T-helper 22 cell (primary cell): Measurements from ENCODE around the gene USP9X.
"Not testable (repeated sequence)": the region's sequence is repeated elsewhere in the genome, so short reads cannot be mapped to it uniquely, and the experiment has no call there.

ENCODE experiments used
- DNase-seq: peaks from one replicate; pipeline ENCODE4 v3.0.0-alpha.2; 2020; ENCODE audit warnings: low read depth

The USP9X gene

DNA sequence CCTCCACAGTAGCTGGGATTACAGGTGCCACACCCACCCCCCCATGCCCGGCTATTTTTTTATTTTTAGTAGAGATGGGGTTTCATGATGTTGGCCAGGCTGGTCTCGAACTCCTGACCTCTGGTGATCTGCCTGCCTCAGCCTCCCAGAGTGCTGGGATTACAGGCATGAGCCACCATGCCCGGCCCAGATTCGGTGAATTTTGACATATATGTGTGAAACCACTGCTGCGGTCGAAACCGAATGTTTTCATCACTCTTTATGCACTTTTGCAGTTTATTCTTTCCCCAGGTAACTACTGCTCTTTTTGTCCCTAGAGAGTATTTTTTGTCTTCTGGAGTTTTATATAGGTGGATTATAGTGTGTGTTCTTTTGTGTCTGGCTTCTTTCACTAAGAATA, 101.7 kb downstream of the USP9X start:
- not testable (repeated sequence) for DNase-seq

DNA sequence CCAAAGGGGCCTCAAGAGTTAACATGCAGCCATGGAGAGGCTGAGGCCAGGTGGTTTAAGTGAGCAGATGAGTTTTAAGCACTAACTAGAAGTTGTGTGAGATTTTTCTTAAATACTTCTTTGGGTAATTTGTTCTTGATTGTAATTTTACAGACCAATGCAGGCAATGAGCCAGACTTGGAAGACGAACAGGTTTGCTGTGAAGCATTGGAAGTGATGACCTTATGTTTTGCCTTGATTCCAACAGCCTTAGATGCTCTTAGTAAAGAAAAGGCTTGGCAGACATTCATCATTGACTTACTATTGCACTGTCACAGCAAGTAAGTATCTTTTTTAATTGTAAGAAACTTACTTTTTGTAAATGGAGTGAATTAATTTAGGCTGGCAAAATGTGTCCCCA, 103.9 kb downstream of the USP9X start:
- DNase-seq = no peak

DNA sequence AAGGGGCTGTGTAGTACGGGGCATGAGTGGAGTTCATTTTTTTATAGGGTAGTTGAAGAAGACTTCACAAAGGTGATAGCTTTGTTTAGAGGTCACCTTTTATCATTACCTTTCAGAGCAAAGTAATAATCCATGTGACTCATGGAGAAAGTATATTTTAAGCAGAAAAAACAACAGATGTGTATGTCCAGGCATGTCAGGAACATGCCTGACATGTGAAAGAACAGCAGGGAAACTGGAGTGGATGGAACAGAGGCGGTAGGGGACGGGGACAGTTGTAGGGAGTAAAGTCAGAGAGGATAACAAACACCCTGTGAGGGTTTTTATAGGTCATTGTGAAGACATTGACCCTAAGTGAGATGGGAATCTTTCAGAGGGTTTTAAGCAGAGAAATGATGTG, 107.6 kb downstream of the USP9X start:
- DNase-seq = no peak

DNA sequence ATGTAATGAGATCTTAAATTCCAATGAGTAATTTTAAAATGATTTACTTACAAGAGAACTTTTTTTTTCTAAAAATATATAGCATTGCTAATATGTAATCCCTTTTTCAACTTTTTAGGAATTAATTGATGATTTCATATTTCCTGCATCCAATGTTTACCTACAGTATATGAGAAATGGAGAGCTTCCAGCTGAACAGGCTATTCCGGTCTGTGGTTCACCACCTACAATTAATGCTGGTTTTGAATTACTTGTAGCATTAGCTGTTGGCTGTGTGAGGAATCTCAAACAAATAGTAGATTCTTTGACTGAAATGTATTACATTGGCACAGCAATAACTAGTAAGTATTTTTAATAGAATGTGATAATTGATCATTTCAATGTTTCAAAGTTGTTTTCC, 113.2 kb downstream of the USP9X start:
- no peak for DNase-seq

DNA sequence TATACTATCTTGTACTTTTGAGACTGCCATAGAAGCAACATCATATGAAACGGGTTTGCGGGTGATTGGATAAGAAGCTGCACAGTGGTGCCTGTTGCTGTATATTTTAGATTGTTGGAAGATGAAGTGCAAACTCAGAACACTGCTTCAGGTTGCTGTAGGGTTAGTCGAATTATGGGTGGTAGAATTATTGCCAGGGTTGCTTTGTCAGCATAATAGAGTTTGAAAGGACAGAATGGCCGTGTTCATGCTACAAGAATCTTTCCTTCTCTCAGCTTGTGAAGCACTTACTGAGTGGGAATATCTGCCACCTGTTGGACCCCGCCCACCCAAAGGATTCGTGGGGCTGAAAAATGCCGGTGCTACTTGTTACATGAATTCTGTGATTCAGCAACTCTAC, 115.5 kb downstream of the USP9X start:
- DNase-seq = no peak

DNA sequence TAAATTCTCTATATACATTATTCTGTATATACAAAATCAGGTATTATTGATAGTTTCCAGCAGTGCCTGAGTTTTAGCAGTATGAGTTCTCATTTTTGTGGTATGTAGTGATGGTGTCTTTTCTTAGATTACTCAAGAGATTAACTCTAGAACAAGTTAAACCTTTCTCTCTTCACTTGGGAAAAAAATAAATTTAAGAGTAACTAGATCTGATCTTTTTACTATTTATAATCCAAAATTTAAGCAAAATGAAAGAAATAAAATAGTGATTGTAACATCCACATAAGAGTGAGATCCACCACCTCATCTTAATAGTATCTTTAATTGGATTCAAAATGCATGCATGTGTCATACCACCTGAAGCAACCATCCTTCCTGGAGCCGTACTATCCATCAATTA, 124.6 kb downstream of the USP9X start:
- no peak for DNase-seq

DNA sequence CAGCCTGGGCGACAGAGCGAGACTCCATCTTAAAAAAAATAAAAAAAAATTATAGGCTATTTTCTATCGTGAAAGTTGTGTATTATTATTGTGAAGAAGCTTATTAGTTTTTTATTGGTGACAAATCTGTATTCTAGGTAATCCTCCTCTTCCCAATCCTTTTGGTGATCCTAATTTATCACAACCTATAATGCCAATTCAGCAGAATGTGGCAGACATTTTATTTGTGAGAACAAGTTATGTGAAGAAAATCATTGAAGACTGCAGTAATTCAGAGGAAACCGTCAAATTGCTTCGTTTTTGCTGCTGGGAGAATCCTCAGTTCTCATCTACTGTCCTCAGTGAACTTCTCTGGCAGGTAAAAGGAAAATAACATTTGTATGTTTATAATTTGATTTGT, 139.4 kb downstream of the USP9X start:
- no peak for DNase-seq

DNA sequence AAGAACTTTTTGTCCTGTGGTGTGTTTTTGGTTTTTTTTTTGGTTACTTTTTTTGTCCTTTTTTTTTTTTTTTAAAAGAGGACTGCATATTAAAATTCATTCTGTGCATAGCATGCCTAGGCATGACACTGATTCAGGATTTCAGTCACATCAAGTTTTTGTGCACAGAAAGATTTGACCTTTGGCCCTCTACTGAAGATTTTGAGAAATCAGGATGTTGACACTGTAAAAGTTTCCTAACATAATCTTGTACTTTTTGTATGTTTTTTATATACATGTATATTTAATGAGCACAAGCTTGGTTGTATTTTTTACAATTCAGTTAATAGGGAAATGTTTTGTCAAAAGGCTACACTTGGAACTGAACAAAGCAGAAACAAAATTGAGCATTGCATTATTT, 148.7 kb downstream of the USP9X start:
- no peak for DNase-seq

DNA sequence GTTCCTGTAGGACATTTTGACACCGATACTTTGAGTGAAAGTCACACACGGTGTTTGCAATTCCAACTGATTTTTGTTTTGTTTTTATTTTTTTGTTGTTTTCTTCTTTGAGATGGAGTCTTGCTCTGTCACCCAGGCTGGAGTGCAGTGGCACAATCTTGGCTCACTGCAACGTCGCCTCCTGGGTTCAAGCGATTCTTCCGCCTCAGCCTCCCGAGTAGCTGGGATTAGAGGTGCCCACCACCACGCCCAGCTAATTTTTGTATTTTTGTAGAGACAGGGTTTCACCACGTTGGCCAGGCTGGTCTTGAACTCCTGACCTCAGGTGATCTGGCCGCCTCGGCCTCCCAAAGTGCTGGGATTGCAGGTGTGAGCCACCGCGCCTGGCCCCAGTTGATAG, 149.2 kb downstream of the USP9X start:
- not testable (repeated sequence) for DNase-seq

DNA sequence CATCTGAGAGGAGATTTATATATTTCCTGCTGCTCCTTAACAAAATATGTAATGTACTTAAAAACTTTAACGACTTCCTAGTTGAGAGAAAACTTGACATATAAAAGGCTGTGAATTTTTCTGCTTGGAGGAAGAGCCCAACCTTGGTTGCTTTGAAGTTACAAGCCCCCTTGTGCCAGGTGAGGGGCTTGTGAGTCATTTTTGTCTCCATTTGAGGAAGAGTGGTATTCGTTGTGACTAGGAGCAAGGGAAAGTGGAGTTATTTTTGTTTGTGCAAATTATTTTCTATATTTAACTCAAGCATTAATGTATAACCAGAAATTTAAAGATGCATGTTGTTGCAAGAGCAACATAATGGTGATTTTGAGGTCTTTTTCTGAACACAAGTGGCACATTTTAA, 149.7 kb downstream of the USP9X start:
- DNase-seq = no peak

DNA sequence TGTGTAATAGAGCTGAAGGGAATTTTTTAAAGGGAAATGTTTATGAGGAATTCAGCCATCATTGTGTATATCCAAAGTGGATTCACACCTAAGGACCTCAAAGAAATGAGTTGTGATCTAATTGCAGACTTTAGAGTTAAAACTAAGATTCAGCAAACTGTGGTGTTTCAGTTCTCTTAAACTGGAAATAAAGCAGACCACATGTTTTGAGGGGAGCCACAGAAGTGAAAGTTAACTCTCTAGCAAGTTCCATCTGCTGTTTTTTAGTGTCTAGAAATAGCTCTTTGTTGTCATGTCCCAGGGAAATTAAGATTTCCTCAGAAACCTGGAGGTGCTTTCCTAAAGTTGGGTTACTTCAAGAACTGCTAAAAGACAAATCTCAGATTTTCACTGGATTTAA, 151.4 kb downstream of the USP9X start:
- DNase-seq = no peak

DNA sequence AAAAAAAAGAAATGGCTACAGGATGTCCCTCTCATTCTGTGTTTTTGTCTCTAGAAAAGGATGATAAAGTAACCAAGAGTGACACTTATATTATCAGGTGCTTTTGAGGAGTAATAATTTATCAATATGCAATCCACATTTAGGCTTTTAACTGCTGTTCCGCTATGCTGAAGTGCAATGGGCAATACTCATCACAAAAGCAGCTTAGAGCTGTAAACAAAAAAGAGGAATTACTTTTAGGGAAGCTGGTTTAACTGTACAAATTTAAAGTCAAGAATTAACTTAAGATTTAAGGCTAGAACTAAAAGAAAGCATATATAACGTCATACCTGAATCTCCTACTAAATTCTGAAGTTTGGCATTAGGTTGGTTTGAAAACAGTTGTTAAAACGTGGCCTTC, 155.3 kb downstream of the USP9X start:
- DNase-seq = no peak

DNA sequence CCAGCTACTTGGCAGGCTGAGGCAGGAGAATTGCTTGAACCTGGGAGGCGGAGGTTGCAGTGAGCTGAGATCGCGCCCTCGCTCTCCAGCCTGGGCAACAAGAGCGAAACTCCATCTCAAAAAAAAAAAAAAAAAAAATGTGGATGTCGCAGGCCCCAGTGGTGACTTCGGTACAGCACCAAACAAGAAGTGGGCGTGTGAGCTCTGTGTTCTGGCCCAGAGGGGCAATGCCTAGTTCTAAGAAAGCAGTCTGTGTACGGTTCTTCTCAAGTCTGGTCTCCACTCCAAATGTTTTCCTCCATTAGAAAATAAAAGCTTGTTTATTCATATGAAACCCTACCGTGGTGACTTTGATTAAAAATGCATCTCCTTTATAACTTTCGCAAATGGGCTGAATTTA, 156.7 kb downstream of the USP9X start:
- no peak for DNase-seq

DNA sequence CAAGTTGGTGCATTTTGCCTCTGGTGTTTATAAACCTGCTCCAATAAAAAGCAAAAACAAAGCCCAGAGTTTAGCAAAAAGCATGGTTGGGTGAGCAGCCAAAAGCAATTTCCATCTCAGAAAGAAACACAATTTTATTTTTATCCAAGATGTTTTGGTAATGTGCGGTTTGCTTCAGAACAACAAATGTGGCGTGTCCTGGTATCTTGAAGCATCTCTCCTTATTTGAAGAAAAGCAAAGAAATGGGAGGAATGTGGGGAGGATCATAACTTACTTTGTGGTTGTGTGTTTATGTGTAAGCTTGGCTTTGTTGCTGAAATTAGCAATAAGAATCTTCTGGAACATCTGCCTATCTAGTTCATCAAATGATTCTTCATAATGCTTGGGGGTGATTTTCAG, 160.4 kb downstream of the USP9X start:
- DNase-seq = no peak

DNA sequence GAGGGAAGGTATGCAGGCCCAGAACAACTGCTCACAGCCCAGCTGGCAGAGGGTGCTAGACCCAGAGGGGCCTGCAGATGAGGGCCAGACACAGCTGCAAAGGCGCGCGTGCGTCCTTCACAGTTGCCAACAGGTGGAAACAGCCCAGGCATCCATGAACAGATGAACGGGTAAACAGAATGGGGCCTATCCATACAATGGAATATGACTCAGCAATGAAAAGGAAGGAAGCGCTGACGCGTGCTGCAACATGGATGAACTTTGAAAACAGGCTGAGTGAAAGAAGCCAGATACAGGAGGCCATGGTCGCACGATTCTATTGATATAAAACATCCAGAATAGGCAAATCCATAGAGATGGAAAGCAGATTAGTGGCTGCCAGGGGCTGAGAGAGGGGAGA, 165.6 kb downstream of the USP9X start:
- DNase-seq = no peak

DNA sequence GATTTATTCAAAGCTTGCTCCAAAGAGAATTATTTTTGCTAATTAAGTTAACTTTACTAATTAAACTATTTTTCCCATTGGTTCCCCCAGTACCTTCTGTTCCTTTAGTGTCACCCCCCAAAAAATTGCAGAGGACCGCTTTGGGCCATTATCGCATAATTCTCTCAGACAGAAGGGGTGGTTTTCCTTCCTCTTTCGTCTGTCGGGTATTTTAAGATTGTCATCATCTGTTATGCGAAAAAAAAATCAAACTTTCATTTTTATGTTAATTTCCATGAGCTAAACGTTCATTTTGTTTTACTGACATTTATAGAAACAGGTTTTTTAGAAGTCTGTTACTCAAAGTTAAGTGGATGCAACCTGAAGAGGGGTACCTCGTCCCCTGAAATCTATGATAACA, 172.6 kb downstream of the USP9X start:
- no peak for DNase-seq

DNA sequence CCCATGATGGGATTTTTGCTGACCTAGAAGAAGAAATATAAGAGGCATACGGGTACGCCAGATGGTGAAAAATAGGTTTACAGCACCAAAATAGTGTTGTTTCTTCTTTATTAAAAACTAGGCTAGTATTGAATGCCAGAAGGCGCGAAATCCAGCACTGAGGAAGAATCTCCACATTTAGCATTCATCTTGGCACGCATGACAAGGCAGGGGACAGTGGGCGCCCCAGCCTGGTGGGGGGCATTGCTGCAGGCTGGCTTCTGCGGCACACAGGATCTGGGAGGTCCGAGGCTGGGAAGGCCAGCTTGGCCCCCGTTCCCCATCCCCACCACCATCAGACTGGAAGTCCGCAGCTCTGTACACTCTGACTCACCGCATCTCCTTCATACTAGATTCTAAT, 173.0 kb downstream of the USP9X start:
- DNase-seq = no peak

DNA sequence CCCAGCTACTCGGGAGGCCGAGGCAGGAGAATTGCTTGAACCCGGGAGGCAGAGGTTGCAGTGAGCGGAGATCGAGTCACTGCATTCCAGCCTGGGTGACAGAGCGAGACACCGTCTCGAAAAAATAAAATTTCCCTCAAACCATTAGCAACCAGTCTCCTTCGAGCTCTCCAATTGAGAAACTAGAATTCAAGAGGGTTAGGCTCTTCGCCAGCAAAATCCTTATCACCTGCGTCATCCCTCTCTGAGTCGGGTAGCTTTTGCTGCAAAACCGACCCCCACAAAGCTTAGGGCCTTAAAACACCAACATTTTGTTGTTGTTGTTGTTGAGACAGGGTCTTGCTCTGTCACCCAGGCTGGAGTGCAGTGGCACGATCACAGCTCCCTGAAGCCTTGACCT, 173.6 kb downstream of the USP9X start:
- DNase-seq = no peak

DNA sequence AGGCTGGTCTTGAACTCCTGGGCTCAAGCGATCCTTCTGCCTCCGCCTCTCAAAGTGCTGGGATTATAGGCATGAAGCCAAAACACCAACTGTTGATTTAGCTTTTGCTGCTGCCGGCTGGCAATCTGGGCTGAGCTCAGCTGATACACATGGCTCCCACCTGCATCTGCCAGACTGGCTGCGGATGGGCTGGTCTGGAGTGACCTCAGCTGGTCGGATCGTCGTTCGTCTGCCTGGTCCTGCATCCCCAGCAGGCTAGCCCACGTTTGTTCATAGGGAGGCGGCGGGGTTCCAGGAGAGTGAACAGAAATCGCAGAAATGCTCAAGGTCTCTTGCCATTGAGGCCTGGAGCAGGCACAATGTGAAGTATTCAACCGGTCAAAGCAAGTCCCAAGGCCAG, 174.3 kb downstream of the USP9X start:
- no peak for DNase-seq

DNA sequence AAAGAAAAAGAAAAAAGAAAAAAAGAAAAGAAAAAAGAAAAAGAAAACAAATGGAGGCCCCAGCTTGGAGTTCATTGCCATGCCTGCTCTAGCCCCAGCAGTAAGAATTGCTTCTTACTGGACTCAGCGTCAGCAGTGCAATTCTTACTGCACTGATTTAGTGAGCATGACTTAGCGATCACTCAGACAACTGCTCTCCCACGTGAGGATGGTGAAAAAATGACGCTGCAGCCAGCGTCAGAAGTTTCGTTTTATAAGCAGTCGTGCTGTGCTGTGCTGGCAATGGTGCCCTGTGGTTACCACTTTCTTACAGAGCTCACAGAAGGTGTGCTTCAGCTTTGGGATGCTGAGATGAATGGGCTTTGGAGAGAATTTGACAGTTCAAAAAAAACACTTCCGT, 180.4 kb downstream of the USP9X start:
- DNase-seq = no peak

DNA sequence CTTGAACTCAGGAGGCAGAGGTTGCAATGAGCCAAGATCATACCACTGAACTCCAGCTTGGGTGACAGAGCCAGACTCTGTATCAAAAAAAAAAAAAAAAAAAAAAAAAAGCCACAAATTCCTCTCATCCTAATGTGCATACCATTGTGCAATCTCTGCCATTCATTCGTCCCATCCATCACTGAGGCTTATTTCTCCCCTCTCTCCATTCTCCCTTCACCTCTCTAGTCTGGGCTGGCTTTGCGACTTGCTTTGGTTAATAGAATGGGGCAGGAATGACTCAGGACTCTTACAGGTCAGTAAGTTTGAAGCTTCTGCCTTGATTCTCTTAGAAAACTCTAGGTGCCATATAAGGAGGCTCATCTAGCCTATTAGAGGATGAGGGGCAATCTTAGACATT, 188.4 kb downstream of the USP9X start:
- no peak for DNase-seq

DNA sequence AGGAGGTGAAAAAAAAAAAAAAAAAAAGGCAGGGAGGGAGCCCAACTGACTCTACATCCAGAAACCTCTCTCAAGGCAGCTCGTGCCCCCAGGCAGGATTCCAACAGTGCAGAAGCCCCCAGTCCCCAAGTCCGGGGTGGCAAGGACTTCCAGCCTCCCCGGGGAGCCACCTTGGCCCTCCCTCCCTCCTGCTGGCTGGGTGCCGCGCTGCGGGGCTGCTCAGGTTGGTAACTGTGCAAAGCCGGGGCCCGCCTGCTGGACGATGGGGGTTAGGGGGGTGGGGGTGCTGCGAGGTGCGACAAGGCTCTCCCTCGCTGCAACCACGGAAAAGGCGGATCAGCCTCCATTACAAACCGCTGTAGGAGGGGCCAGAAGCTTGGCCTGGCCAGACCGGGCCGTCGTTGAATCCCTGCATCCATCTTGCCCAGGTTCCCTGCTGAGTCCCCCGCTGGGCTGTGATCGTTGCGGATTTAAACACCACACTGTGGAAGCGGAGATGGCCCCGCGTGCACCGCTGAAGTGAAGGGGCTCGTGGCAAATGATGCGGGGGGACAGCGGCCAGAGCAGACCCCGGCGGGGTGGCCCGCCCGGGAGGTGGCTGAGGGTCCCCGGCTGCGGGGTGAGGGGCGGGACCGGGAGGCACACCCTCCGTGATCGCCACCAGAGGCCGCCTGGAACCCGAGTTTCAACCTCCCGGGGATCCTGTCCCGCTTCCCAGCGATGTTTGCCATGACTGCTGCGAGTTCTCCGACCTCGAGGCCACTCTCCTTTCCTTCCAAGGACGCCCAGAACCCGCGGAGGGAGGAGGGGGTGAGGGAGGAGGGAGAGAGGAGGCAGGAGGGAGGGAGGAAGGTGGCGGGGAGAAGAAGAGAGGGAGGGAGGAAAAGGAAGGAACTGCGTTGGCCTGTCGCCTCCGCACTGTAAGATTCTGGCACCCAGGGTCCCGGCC, 190.7 kb downstream of the USP9X start:
- no peak for DNase-seq

DNA sequence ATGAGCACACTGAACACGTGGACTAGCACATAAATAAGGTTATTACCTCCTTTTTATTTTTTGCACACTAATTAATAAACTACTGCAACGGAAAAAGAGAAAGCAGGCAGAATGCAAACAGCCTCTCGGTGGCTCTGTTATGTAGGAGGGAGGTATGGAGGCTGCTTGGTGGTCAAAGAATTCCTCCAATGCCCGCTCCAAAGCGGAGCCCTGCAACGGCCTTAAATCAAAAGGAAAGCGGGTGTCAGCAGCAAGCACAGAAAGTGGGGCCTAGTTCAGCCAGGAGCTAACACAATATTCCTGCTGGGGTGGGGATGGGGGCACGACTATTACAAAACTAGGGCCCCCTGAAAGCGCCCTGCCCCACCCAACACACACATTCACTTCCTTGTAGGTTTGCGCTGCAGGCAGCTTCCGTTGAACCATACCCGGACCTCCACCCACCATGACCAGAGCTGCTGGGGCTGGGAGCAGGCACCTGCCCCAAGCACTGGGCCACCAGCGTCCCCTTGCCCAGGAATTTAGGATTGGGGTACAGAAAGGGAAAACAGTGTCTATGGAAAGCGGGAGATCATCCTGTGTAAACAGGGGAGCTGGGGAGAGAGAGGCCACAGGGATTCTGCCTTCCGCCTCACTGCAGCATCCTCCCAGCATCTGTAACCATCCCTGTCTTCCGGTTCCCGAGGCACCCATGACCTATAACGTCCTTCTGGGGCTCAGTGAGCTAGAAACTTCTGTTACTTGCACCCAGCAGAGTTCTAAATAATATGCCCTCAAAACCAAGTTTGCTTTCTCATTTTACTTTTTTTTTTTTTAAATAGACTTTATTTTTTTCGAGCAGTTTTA, 191.6 kb downstream of the USP9X start:
- DNase-seq = no peak
